HFF-Myc (cell line): ENCODE data around the gene RNF26.

ENCODE experiments used
- DNase-seq: peaks from one replicate; pipeline ENCODE4 v3.0.0-alpha.2; 2011; ENCODE audit warnings: low read depth; ENCODE audit errors: extremely low read depth
- H3K4me3 ChIP-seq: replicated peaks from 2 replicates; pipeline ENCODE4 v1.5.1; 2011; ENCODE audit warnings: low read depth, mild to moderate bottlenecking, control low read depth, low read length
- CTCF ChIP-seq: IDR thresholded peaks from 2 replicates; pipeline ENCODE4 v1.5.1; 2012; ENCODE audit warnings: mild to moderate bottlenecking, low read depth, low read length, control low read depth; ENCODE audit errors: missing control alignments

The RNF26 gene

DNA sequence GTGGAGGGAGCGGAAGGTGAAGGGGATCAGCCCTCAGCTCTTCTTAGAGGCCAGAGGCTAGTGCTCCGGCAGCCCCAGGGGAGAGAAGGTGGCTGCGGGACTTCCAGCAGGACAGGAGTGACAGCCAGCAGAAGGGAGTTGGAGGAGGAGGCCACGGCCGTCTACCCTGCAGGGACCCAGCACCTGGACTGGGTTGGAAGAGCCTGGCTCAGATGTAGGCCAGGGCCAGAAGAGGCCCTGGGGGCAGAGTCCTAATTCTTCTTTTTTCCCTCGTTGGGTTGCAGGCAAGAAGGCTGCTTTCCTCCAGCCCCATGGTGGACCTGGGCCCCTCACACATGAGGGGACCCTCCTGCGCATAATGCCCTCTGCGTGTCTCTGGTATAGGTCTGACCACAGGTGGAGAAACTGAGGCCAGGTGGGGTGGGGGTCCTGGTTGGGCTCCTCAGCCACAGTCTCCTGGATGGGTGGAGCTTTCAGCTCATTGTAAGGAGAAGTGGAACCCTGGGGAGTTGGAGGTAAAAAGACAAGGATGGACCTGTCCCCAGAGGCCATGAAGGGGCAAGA is 15.1 kb upstream of the RNF26 start:
- no peak for TF ChIP-seq CTCF
- no peak for DNase-seq
- no peak overlapping the region for H3K4me3 ChIP-seq

- H3K4me3 ChIP-seq = no peak overlapping the region
- DNase-seq = no peak
- TF ChIP-seq CTCF = no peak
Observed at GRCh38 chr11:119319700-119320239, 14.6 kb upstream of the RNF26 start.

DNA sequence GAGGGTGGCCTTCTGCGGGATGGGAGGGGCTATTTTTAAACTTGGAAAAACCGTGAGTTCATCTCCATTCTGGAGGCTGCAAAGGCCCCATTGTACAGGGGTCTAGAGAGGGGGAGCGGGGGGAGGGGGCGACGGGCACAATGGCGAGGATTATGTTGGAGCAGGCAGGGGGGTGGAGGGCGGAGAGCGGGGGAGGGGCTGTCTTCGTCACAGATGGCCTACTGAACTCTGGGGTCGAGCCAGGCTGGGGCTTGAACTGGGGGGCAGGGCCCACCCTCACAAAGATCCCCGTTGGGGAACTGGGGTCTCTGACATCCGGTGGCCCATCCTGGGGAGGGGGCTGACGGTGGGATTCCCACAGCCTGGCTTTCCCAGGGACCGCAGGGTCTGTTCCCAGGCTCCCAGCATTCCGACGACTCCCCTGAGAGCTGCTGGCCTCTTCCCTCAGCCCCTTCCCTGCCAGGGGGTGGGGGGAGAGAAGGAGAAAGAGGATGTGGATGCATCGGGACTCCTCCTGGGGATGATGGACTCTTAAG is 14.0 kb upstream of the RNF26 start:
- DNase-seq = no peak
- TF ChIP-seq CTCF = no peak
- 0 out of 2 replicates have a peak overlapping the region, but pooled peaks have one; percentile 31 for H3K4me3 ChIP-seq

GRCh38 chr11:119320776-119321524 is 13.4 kb upstream of the RNF26 start:
- peak overlapping the region; percentile 31 for H3K4me3 ChIP-seq
- no peak for DNase-seq
- no peak for TF ChIP-seq CTCF

DNA sequence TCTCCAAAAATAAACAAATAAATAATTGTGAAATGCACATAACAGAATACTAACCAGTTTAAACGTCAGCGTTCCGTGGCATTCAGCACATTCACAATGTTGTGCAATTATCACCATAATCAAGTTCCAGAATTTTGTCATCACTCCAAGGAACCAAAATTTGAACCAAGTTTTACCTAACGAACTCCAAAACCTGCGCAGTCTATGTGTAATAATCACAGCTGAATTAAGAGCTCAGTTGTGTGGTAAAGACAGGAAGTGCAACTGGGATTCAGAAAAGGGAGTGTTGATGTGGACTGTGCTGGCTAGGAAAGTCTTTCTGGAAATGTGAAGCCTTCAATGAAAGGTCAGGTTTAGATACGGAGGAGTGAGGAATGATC is 12.0 kb upstream of the RNF26 start:
- no peak overlapping the region for H3K4me3 ChIP-seq
- DNase-seq = no peak
- TF ChIP-seq CTCF = no peak

DNA sequence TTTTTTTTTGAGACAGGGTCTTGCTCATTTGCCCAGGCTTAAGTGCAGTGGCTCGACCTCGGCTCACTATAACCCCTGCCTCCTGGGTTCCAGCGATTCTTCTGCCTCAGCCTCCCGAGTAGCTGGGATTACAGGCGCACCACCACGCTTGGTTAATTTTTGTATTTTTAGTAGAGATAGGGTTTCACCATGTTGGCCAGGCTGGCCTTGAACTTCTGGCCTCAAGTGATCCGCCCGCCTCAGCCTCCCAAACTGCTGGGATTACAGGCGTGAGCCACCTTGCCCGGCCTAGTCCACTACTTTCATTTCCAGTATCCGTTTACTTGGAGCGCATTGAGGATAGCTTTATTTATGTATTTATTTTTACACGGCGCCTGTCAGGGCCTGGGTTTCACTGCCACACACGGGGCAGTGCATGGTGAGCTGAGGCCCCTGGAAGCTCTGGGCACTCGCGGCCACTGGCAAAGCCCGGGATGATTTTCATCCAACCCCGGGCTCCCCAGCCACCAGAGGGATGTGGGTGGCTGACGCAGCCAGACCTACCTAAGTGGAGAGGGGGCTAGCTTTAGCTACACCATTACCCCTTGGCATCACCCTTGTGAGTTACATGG is 11.3 kb upstream of the RNF26 start:
- no peak overlapping the region for H3K4me3 ChIP-seq
- no peak for DNase-seq
- TF ChIP-seq CTCF = no peak
